Neural progenitor cell (in vitro differentiated cells): Measurements from ENCODE around the gene LMTK2.

Source experiments
- EZH2 ChIP-seq: fragments of 200-600 bp; sonication (generic); IDR thresholded peaks from 2 replicates; pipeline ENCODE4 v1.6.1; 2017; ENCODE audit warnings: antibody characterized with exemption, mild to moderate bottlenecking, moderate library complexity
- EZH2phosphoT487 ChIP-seq: fragments of 200-600 bp; sonication (generic); IDR thresholded peaks from 2 replicates; pipeline ENCODE4 v1.6.1; 2017; ENCODE audit warnings: antibody characterized with exemption
- TF ChIP-seq, protein P1 (sequence below): fragments of 200-600 bp; sonication (generic); IDR thresholded peaks from 2 replicates; pipeline ENCODE4 v1.5.1; 2017; ENCODE audit warnings: antibody characterized with exemption, mild to moderate bottlenecking

DNA sequence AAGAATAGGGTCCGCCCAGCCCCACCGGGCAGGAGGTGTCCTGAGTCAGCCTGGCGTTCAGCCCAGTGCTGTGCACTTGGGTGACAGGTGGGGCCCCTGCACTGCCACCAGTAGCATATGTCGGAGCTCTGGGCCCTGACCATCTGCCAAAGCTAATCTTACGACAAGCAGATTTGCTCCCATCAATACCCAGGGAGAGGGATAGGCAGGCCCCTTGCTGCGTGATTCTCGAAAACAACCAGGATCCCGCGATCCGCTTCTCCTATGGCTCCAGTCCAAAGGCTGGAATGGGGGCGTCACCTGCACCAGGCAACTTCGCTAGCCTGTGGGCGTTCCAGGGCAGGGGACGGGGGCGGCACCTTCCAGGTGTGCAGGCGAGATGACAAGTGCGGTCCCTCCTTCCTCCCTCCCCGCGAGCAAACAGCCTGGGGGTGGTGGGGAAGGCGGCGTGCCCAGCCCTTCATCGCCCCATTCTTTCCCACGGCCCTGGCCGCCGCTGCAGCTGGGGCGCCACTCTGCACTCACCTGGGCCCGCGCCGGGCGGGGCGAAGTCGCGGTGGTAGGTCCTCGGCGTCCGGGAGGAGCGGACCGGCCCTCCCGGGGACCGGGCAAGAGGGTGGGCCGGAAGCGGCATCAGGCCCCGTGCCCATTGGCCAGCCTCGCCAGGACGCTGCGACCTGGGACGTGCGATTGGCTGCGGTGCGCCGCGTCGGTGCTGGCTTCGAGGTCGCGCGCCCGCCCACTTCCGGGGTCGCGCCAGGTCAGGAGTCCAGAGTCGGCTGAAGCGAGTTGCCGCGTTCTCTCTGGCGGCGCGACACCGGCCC is 145.2 kb downstream of the LMTK2 start, which contains the start of gene TECPR1:
- TF ChIP-seq, protein P1, sequence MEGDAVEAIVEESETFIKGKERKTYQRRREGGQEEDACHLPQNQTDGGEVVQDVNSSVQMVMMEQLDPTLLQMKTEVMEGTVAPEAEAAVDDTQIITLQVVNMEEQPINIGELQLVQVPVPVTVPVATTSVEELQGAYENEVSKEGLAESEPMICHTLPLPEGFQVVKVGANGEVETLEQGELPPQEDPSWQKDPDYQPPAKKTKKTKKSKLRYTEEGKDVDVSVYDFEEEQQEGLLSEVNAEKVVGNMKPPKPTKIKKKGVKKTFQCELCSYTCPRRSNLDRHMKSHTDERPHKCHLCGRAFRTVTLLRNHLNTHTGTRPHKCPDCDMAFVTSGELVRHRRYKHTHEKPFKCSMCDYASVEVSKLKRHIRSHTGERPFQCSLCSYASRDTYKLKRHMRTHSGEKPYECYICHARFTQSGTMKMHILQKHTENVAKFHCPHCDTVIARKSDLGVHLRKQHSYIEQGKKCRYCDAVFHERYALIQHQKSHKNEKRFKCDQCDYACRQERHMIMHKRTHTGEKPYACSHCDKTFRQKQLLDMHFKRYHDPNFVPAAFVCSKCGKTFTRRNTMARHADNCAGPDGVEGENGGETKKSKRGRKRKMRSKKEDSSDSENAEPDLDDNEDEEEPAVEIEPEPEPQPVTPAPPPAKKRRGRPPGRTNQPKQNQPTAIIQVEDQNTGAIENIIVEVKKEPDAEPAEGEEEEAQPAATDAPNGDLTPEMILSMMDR: no peak
- no peak for TF ChIP-seq EZH2
- no peak for TF ChIP-seq EZH2phosphoT487
